Stimulated activated CD4-positive, alpha-beta T cell treated with anti-CD3 and anti-CD28 coated beads, Interleukin-4, amount 100 ng/mL, for 1 hour (primary cell): ENCODE measurements around the gene LMO1.

Experiments used
- DNase-seq: peaks from one replicate; pipeline ENCODE4 v3.0.0-alpha.2; 2020

Gene LMO1

GRCh38 chr11:8242499-8243280 lies 21.0 kb downstream of the LMO1 start:
- DNase-seq = no peak

DNA sequence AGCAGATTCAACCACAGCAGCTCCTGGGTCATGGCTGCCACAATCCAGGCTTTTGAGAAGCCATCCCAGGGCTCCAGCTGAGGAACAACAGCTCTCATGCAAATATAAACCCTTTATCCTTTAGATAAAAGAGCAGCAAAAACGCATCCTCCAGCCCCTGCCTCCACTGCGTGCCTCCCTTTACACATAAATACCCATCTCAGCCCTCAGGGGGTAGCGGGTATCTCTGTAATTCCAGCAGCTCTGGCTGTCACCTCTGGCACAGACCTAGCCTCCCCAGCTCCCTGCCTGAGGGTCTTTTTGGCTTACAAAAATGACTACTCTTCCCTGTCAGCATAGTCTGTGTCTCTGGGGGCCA lies 21.6 kb downstream of the LMO1 start:
- DNase-seq = no peak

GRCh38 chr11:8241373-8242117 lies 22.1 kb downstream of the LMO1 start:
- no peak for DNase-seq

DNA sequence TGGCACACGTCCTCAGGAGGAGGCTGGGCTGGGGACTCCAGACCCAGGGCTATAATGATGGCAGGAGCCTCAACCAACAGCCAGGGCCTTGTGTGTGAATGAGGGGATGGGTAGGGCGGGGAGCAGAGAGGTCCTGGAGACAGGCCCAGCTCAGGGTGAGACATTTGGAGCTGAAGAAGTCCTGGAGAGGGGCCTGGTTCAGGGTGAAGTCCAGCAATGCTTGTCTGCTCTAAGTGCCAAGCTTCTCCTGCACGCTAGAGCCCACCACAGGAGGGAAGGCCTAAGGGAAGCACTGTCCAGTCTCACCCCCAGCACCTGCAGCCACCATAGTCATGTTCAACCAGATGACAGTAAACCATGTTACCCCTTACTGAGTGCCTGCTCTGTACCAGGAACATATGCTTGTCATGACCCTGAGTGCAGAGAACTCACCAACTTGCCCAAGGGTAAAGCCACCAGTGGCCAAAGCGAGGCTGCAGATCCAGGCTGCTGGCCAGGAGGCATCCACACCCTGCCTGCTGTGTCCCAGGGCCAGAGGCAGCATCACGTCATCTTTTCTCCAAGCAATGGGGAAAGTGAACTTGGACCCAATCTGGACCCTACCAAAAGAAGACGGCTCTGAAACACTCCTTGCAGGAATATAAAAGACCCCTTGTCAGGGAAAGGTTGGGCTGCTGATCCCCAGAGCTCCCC lies 24.0 kb downstream of the LMO1 start:
- DNase-seq = no peak

DNA sequence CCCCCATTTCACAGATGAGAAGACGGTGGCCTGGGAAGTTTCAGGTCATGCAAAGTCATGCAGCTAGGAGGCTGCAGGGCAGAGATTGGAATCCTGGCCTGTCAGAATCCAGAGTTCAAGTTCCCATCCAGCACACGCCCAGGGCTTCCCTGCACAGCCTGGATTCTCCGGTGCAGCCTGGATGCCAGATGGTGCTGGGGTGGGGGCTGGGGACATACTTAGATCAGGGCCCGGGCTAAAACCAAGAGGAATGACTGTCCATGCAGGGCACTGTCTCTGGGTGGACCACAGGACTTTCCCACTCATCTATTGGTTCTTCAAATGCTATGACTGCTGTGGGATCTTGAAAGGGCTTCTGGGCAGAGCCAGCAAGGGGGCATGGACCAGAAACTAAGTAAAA lies 24.6 kb downstream of the LMO1 start:
- no peak for DNase-seq

- DNase-seq = no peak
Measured at GRCh38 chr11:8237453-8237852, 26.2 kb downstream of the LMO1 start.

- DNase-seq = no peak
Measured at GRCh38 chr11:8235925-8236324, 27.8 kb downstream of the LMO1 start.

DNA sequence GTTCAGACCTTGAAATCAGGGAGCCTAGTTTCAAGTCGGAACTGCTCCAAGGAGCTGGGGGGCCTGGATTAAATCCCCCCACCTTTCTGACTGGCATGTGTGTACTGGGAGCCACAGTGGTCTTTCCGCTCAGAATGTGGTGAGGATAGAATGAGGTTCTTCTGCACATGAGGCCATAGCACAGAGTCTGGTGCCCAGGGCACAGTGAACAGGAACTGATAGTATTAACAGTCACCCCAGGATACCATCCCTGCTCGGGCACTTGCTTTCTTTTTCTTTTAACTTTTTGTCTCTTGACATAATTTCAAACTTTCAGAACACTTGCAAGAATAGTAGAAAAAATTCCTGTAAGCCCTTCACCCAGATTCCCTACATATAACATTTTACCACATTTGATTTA lies 28.8 kb downstream of the LMO1 start:
- no peak for DNase-seq

DNA sequence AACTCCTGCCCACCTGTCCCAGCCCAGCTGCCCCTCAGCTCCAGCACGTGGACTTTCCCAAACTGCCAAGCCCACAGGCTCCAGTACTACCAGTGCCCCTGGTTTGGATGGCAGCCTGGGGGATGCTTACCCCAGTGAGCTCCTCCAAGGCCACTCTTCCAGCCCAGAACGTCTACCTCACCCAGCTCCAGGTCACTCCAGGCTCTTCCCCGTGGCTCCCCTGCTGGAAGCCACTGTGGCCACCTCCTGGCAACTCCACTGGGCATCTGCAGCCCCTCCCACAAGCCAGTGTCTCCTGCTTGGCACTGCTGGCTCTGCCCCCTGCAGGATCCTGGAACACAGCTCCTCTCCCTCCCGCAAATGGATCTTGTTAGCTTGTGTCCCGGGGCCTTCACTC lies 29.3 kb downstream of the LMO1 start:
- DNase-seq = no peak

GRCh38 chr11:8233691-8234424 lies 29.8 kb downstream of the LMO1 start:
- DNase-seq = no peak

DNA sequence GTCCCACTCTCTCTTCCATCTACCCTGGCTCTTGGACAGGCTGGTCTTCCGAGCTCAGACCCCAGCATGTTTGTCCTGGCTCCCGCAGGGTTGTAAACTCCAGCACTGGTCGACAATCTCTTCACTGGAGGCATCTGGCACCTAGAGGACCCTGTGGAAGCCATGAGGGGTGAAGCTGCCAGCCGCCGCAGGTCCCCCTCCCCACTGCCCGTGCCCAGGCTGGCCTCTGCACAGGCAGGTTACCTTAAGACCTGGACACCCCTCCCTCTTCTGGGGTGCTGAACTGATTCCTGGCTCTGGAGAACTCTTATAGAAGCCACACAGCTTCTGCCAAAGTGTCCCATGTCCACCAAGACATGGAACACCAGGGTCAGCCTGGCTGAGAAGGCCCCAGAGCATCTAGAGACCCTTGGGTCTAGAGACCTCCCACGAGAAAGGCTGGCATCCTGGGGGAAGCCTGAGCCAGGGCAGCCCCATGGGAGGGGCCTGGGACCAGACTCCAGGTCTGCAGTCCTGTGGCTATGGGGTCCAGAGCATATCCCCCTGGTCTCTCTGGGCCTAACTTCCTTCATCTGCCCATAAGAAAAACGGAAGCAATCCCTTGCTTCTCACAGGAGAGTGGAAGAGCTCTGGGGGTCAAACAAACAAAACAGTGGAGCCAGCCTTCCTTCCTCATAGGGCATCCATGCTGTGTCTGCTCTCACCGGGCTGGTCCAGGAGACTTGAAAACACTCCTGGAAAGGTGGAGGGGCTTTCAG lies 30.6 kb downstream of the LMO1 start:
- DNase-seq = no peak

GRCh38 chr11:8232414-8232813 lies 31.3 kb downstream of the LMO1 start:
- no peak for DNase-seq

DNA sequence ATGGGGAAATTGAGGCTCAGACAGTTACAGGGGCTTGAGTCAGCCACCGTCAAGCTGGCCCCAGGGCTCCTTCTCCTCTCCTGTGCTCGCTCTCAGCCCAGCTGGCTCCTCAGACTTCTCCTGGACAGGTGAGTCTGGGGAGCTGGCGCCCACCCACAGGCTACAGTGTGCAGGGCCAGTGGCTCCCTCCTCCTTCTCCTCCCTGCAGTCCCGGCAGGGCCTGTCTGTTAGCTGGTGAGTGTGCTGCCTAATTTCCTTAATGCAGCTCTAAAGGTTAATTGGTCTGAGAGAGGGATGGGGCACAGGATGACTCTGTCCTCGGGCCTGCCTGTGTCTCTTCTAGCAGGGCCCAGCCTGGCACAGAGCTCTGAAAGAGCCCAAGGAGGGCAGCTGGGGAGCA lies 31.7 kb downstream of the LMO1 start:
- no peak for DNase-seq

GRCh38 chr11:8230921-8231847 lies 32.5 kb downstream of the LMO1 start:
- no peak for DNase-seq

GRCh38 chr11:8230178-8230859 lies 33.4 kb downstream of the LMO1 start:
- no peak for DNase-seq

GRCh38 chr11:8229299-8230177 lies 34.1 kb downstream of the LMO1 start:
- no peak for DNase-seq

GRCh38 chr11:8228231-8228630 lies 35.4 kb downstream of the LMO1 start:
- DNase-seq = no peak

DNA sequence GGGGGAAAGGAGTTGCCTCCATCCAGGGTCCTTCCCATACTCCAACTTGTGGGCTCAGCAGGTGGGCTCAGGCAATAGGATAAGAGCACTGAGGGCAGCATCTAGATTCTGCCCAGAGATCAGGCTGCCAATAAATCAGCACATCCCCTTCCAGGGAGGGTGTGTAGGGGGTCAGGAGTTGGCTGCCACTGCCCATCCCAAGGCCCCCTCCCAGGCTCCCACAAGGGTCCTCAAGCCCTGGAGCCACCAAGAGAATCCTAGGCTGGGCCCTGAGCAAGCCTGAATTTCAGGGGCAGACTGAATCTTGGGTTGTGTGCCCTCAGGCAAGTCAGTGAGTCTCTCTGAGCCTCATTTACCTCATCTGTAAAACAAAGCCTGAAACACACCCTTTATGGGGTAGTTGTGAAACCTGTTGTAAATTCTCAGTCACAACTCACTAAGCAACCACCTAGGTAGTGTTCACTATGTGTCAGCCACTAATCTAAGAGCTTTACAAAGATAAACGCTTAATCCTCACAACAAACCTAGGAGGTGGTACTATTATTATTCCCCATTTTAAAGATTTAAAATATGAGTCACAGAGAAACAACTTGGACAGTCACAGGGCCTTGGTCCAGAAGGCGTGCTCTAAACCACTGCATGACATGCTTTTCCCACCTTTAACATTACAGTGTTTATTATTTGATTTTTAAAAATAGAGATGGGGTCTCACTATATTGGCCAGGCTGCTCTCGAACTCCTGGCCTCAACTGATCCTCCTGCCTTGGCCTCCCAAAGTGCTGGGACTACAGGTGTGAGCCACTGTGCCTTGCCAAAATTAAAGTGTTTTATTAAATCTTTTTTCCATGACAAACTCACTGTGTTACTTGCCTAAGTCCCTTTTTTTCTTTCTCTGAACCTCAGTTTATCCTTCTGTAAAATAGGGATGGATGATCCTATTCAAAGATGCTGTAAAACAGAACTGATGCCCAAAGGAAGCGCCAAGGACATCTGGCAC lies 36.2 kb downstream of the LMO1 start:
- DNase-seq = no peak
